Activated CD4-positive, alpha-beta T cell treated with anti-CD3 and anti-CD28 coated beads, Interleukin-2, amount 10 ng/mL, durations not matched to agents 7 days and 5 days (primary cell): ENCODE results near the gene SSNA1. TPM values are rescaled to one million over a fixed set of nuclear protein-coding genes. Genes with fewer than 3 reads are reported as not detected.

Experiments used
- CTCF ChIA-PET: fragments of 350-600 bp; sonication (Branson Sonifier 250); formaldehyde crosslinking; loops from one replicate; lab custom pipeline; 2021; ENCODE audit warnings: antibody characterized with exemption; lab: Charles Lee
- POLR2A ChIA-PET: fragments of 350-600 bp; sonication (Branson Sonifier 250); formaldehyde crosslinking; loops from one replicate; lab custom pipeline; 2021; ENCODE audit warnings: antibody characterized with exemption; lab: Charles Lee
- DNase-seq: peaks from one replicate; pipeline ENCODE4 v3.0.0-alpha.2; 2020
- H3K27ac Mint-ChIP-seq: one replicate; pipeline ENCODE4 v1.8.0; 2021; ENCODE audit warnings: mild to moderate bottlenecking, moderate library complexity, mixed read lengths
- H3K27me3 Mint-ChIP-seq: one replicate; pipeline ENCODE4 v1.8.0; 2021; ENCODE audit warnings: mixed read lengths
- H3K36me3 Mint-ChIP-seq: one replicate; pipeline ENCODE4 v1.8.0; 2021; ENCODE audit warnings: low read depth, mixed read lengths
- H3K4me1 Mint-ChIP-seq: one replicate; pipeline ENCODE4 v1.8.0; 2021; ENCODE audit warnings: mixed read lengths
- H3K4me3 Mint-ChIP-seq: one replicate; pipeline ENCODE4 v1.8.0; 2021; ENCODE audit warnings: mild to moderate bottlenecking, moderate library complexity, mixed read lengths
- H3K9me3 Mint-ChIP-seq: one replicate; pipeline ENCODE4 v1.8.0; 2021; ENCODE audit warnings: mixed read lengths
- total RNA-seq, 2 experiments: library from RNA; stranded (reverse); gene quantifications; one replicate each; pipeline ENCODE4 v1.2.3, GENCODE V29; 2021

SSNA1 gene
- total RNA-seq, 2 experiments from 2014 or later: 74.8 to 81.3 TPM

DNA sequence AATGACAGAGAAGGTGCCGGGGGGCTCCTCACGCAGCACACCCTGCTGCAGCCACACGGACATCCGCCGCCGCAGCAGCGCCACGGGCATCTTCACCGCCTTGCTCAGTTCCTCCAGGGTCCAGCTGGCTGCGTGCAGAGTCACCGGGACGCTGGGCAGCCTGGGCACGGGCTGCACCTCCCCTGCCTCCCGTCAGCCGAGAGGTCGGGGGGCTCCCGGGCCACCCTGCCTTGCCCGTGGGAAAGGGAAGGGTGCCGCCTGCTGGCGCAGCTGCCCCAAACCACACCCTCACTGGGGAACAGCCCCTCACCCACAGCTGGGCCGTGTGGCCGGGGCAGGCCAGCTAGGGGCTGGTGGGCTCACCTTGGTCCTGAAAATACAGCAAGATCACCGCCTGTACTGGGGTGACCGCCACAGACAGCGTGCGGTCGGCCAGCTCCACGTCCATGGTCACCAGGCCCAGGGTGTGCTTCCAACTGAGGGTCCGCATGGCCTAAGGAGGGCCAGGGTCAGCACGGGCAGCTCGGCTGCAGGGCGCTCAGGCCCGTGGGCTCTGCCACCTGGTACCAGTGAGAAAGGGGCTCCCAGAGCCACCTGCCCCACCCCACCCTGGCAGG lies 13.0 kb upstream of the SSNA1 start:
- peaks cover 3% of the 10 kb centered on the region for H3K36me3 Mint-ChIP-seq
- DNase-seq: no peak
- CTCF ChIA-PET: interaction anchor here (1.2 kb wide), 1 partner anchor 21 kb away, joined by 3 read pairs; no protein-coding TSS in a partner anchor
- no peaks in the 10 kb centered on the region for H3K4me1 Mint-ChIP-seq
- POLR2A ChIA-PET: no interaction called here
- H3K27me3 Mint-ChIP-seq: peaks cover 19% of the 10 kb centered on the region
- H3K4me3 Mint-ChIP-seq: no peak overlapping the region
- H3K27ac Mint-ChIP-seq: no peak overlapping the region
- H3K9me3 Mint-ChIP-seq: no peaks in the 10 kb centered on the region

DNA sequence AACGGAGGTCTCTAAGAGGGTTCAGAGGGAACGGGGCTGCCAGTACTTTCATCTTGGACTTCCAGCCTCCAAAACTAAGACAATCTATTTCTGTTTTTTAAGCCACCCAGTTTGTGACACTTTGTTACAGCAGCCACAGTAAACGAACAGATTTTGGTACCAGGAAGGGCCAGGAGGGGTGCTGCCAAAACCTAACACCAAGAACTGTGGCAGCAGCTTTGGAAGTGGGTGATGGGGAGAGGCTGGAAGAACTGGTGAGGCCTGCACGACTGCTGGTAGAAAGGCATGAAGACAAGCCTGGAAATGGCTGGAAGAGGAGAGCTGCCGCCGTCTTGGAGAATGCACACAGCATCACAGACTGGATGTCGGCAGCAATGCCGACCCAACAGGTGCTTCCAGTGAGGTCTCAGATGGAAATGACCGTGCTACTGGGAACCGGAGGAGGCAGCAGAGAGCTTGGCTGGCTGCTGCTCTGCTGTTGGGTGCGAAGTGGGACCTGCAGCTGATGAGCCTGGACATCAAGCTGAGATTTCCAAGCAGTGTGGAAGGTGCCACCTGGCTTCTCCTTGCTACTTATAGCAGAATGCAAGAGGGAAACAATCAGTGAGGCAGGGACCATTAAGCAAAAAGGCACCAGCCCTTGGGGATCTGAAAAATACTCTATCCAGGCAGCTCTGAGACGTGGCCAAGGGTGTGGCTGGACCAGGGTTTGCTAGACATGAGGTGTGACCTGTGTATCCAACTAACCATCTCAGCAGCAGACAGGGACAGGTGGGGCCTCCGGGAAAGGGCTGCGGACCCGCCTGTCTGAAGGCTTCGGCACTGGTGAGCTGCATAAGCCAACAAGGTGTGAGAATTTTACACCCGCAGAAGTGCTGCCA lies 11.9 kb upstream of the SSNA1 start:
- Mint-ChIP-seq H3K27ac (no peak overlapping the region), H3K4me1 (no peaks in the 10 kb centered on the region), H3K27me3 (peaks cover 12% of the 10 kb centered on the region), H3K9me3 (no peaks in the 10 kb centered on the region), H3K4me3 (no peak overlapping the region), H3K36me3 (peaks cover 3% of the 10 kb centered on the region)
- ChIA-PET POLR2A (no interaction called here), CTCF (interaction anchor here (1.0 to 1.3 kb wide), 3 partner anchors 11 to 148 kb away, joined by 3 read pairs; partner anchors contain the start of genes ANAPC2, RNF208 and SSNA1)
- DNase-seq: peak; percentile 28

DNA sequence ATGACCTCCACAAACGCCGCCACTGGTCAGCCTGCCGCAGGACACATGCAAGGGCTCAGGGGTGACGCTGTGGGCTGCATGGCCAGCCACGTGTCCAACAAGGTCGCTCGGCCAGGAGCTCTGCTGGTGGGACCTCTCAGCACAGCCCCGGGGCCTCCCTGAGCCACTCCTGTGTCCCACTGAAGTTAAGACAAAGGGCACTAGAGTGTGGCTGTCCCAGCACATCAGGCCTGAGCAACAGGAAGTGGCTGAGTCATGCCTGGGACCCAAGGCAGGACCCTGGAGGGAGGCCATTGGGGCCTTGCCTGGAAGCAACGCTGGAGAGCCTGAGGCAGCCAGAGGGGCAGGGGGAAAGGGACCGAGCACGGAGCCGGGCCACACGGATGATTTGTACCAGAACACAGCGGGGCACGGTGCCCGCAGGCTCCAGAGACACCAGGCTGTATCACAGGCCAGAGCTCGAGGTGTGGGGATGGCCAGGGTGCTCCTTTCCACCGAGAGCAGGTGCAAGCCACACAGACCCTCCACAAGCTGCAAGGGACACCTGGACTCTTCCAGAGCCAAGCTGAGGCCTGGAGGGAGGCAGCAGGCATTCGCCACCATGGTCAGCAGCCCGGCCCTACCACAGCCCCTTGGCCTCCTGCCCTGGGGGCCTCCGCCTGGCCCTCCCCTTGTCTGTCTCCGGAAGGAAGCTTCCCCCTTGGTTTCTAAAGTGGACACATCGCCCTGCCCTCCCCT lies 10.1 kb upstream of the SSNA1 start:
- no peak overlapping the region for H3K27ac Mint-ChIP-seq
- no peaks in the 10 kb centered on the region for H3K9me3 Mint-ChIP-seq
- CTCF ChIA-PET: interaction anchor here (0.9 to 1.3 kb wide), 2 partner anchors 20 to 58 kb away, joined by 3 read pairs; no protein-coding TSS in a partner anchor
- no peaks in the 10 kb centered on the region for H3K4me1 Mint-ChIP-seq
- H3K36me3 Mint-ChIP-seq: peaks cover 7% of the 10 kb centered on the region
- no peak overlapping the region for H3K4me3 Mint-ChIP-seq
- H3K27me3 Mint-ChIP-seq: peaks cover 2% of the 10 kb centered on the region
- POLR2A ChIA-PET: no interaction called here
- no peak for DNase-seq

DNA sequence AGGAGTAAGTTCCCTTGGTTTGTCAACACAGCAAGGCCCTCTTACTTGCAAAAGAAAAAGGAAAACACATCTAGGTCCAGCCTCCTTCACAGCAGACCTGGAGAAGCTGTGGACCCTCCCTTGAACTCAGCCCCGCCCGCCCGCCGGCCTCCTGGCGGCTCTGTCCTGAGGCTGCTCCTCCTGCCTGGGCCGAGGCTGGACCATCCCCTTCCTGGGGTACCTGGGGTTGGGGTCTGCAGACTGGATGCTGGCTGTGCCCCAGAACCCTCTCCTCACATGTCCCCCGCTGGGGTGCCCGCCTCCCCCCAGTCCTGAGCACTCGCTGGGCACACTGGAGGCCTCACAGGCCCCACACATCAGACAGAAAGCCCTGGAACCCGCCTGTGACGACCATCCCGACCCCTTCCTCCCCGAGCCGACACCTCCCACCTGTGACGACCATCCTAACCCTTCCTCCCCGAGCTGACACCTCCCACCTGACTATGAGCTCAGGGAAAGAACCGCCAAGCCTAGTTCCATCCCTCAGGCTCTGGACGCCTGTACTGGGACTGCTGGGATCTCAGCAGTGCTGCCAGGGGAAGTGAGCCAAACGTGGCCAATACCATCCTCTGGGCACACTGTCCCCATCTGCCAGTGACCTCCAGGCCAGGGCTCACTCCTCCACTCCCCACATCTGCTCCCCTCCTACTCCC lies 9.4 kb upstream of the SSNA1 start:
- Mint-ChIP-seq H3K27me3 (no peaks in the 10 kb centered on the region), H3K27ac (no peak overlapping the region), H3K4me1 (no peaks in the 10 kb centered on the region), H3K4me3 (no peak overlapping the region), H3K36me3 (peaks cover 10% of the 10 kb centered on the region), H3K9me3 (no peaks in the 10 kb centered on the region)
- POLR2A ChIA-PET: no interaction called here
- CTCF ChIA-PET: interaction anchor here (0.9 to 1.3 kb wide), 2 partner anchors 21 to 58 kb away, joined by 3 read pairs; no protein-coding TSS in a partner anchor
- DNase-seq: no peak

DNA sequence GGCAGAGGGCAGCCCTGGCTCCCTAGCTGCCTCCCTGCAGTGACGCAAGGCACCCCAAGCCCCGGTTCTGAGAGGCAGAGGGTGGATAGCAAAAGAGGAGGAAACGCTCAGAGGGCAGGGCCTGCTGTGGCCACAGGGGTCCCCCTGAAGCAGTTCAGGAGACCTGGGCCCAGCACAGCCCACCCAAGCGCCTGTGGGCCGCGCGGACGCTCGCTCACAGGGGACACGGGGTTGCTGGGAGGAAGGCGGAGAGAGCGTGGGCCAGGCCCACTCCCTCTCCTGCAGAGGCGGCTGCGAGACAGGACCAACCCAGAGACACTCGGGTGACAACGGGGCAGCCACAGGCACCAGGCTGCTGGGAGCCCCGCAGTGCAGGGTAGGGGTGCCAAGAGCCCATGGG lies 8.7 kb upstream of the SSNA1 start:
- ChIA-PET POLR2A (no interaction called here), CTCF (interaction anchor here (1.3 kb wide), 1 partner anchor 57 kb away, joined by 3 read pairs; no protein-coding TSS in a partner anchor)
- H3K9me3 Mint-ChIP-seq: no peaks in the 10 kb centered on the region
- no peaks in the 10 kb centered on the region for H3K27me3 Mint-ChIP-seq
- no peak for DNase-seq
- H3K4me3 Mint-ChIP-seq: no peak overlapping the region
- no peak overlapping the region for H3K27ac Mint-ChIP-seq
- peaks cover 10% of the 10 kb centered on the region for H3K36me3 Mint-ChIP-seq
- no peaks in the 10 kb centered on the region for H3K4me1 Mint-ChIP-seq

DNA sequence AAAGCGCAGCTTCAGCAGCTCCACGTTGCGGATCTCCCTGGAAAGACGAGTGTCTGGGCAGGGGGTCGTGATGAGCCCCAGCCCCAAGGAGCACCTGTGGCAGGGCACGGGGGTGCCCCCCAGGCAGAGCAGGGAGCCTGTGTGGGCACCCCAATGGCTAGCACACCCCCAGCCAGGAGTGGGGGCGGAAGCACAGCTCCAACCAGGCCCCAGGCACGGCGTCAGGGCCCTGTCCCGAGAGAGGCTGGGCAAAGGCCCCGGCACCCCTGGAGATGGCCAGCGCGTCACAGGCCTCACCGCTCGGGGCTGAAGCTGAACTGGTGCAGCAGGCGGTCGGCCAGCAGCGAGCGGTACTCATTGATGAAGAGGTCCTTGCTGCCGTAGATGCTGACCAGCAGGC lies 8.0 kb upstream of the SSNA1 start:
- ChIA-PET POLR2A (no interaction called here), CTCF (no interaction called here)
- no peak overlapping the region for H3K4me3 Mint-ChIP-seq

DNA sequence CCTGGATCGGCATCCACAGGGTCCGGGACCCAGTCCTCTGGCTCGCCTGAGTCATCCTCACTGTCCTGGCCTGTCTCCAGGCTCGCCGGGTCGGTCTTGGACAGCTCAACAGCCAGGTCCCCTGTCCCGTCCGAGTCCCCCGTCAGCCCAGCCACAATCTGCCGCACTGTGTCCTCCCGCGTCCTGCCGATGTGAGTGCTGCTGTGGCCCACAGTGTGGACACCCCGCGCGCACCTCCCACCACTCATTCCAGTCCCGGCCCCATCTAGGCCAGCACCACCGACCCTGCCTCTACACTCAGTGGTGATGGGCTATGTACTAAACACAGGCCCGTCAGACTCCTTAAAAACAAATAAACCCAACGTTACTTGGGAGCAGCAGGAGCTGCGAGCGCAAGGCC lies 6.8 kb upstream of the SSNA1 start:
- Mint-ChIP-seq H3K27ac (no peak overlapping the region), H3K36me3 (peaks cover 11% of the 10 kb centered on the region), H3K9me3 (no peaks in the 10 kb centered on the region), H3K4me3 (no peak overlapping the region), H3K4me1 (peaks cover 5% of the 10 kb centered on the region), H3K27me3 (no peaks in the 10 kb centered on the region)
- DNase-seq: no peak
- CTCF ChIA-PET: no interaction called here
- POLR2A ChIA-PET: no interaction called here

More for the DNA sequence above, 8.0 kb upstream of the SSNA1 start:
- no peaks in the 10 kb centered on the region for H3K27me3 Mint-ChIP-seq
- H3K36me3 Mint-ChIP-seq: peaks cover 11% of the 10 kb centered on the region
- H3K4me1 Mint-ChIP-seq: no peaks in the 10 kb centered on the region
- DNase-seq: no peak
- no peak overlapping the region for H3K27ac Mint-ChIP-seq
- no peaks in the 10 kb centered on the region for H3K9me3 Mint-ChIP-seq

DNA sequence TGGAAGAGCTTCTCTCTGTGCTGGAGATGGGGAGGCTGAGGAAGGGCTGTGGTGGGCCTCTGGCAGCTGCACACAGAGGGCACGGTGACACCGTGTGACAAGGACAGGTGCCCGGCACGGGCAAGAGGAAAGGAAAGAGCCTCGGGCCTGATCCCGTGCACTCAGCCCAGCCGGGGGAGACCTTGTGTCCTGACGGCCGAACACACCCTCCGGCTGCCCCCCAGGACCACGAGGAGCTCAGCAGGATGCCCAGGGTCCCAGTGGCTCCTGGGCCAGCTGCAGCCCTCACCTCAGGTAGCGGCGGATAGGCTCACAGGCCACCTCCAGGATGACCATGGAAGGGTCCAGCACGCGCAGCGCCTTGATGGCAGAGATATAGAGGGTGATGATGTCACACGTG lies 5.6 kb upstream of the SSNA1 start:
- peaks cover 11% of the 10 kb centered on the region for H3K36me3 Mint-ChIP-seq
- H3K27ac Mint-ChIP-seq: no peak overlapping the region
- DNase-seq: no peak
- no peaks in the 10 kb centered on the region for H3K9me3 Mint-ChIP-seq
- H3K27me3 Mint-ChIP-seq: no peaks in the 10 kb centered on the region
- POLR2A ChIA-PET: no interaction called here
- CTCF ChIA-PET: interaction anchor here (0.6 kb wide), 1 partner anchor 217 kb away, joined by 3 read pairs; no protein-coding TSS in a partner anchor
- H3K4me1 Mint-ChIP-seq: peaks cover 15% of the 10 kb centered on the region
- H3K4me3 Mint-ChIP-seq: no peak overlapping the region

DNA sequence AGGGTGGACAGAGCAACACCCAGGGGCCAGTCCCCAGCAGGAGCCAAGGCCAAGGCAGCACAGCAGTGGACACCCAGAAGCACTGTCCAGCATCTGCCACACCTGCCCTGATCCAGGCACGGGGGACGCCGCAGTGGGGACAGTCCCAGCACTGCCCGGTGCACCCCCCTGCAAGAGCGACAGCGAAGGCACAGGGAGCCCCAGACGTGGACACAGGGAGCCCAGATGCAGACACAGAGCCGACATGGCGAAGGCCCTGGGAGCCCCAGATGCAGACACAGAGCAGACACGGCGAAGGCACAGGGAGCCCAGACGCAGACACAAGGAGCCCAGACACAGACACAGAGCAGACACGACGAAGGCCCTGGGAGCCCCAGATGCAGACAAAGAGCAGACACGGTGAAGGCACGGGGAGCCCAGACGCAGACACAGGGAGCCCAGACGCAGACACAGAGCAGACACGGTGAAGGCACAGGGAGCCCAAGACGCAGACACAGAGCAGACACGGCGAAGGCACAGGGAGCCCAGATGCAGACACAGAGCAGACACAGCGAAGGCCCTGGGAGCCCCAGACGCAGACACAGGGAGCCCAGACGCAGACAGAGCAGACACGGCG lies 4.4 kb upstream of the SSNA1 start:
- Mint-ChIP-seq H3K27me3 (no peaks in the 10 kb centered on the region), H3K27ac (no peak overlapping the region), H3K9me3 (no peaks in the 10 kb centered on the region), H3K4me1 (peaks cover 17% of the 10 kb centered on the region), H3K36me3 (peaks cover 13% of the 10 kb centered on the region), H3K4me3 (no peak overlapping the region)
- ChIA-PET CTCF (no interaction called here), POLR2A (no interaction called here)
- DNase-seq: no peak

DNA sequence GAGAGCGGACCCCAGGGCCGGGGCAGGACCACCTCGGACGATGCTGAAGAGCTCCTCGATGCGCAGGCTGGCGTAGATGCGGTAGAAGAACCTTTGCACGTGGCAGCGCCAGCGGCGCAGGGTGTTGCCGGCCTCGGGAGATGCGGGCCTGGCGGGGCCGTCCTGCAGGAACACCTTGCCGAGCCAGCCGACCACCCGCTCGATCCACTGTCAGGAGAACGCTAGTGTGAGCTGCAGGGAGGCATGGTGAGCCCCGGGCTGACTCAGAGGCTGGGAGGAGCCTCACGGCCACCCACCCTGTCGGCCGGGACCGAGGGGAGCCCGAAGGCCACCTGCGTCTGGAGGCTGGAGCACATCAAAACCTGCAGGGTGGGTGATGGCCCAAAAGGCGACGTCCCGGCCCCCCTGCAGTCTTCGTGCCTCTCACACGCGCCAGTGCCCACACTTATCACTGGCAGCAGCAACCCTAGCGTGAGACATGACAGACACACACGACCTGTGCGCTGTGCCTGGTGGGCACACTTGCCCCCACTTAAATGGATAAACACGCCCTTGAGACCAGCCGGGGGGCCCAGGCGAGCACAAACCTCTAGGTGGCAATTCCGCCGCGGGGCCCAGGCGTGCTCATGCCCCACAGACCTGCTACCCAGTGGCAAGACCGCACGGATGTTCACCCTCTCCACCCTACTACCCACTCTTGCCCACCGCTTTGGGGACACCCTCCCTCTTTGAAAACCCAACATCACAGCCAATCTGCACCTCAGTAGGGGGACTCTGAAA lies 3.4 kb upstream of the SSNA1 start:
- H3K4me3 Mint-ChIP-seq: no peak overlapping the region
- ChIA-PET POLR2A (no interaction called here), CTCF (interaction anchor here (0.9 kb wide), 1 partner anchor 28 kb away, joined by 3 read pairs; no protein-coding TSS in a partner anchor)
- no peaks in the 10 kb centered on the region for H3K9me3 Mint-ChIP-seq
- DNase-seq: no peak
- no peaks in the 10 kb centered on the region for H3K27me3 Mint-ChIP-seq
- no peak overlapping the region for H3K27ac Mint-ChIP-seq
- peaks cover 11% of the 10 kb centered on the region for H3K36me3 Mint-ChIP-seq
- H3K4me1 Mint-ChIP-seq: peaks cover 26% of the 10 kb centered on the region

DNA sequence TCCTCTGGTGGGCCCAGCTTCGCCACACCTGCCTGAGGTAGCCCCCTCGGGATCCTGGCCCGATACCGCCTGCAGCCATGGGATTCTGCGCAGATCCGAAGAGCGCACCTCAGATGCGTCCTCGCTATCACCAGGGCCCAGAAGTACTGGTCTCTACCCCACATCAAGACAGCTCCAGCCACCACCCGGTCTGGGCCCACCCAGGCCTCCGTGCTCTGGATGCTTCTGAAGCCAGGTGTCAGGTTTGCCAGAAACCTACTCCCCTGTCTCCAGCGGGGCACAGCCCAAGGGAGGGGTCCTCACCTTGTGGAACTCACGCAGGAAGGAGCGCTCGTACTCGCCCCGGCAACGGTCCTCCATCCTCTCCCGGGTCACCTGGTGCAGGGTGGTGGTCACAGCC lies 2.6 kb upstream of the SSNA1 start:
- peaks cover 31% of the 10 kb centered on the region for H3K4me1 Mint-ChIP-seq
- DNase-seq: no peak
- H3K27me3 Mint-ChIP-seq: no peaks in the 10 kb centered on the region
- H3K4me3 Mint-ChIP-seq: peak overlapping the region; percentile 25
- ChIA-PET POLR2A (no interaction called here), CTCF (interaction anchor here (0.9 kb wide), 1 partner anchor 28 kb away, joined by 3 read pairs; no protein-coding TSS in a partner anchor)
- no peaks in the 10 kb centered on the region for H3K9me3 Mint-ChIP-seq
- H3K27ac Mint-ChIP-seq: no peak overlapping the region
- H3K36me3 Mint-ChIP-seq: peaks cover 11% of the 10 kb centered on the region
